Measurements from ENCODE around the gene GPSM1.

GPSM1 gene

GRCh38 chr9:136355616-136356557 is 28.5 kb downstream of the GPSM1 start:
- no peak overlapping the region for H3K27ac ChIP-seq
- no peak for TF ChIP-seq CTCF (IDR thresholded peaks at IDR 0.05)
- TF ChIP-seq ZFX (IDR thresholded peaks at IDR 0.05; ENCODE audit: borderline replicate concordance), result no peak

GRCh38 chr9:136357202-136357725 is 29.9 kb downstream of the GPSM1 start:
- no peak for TF ChIP-seq CTCF (IDR thresholded peaks at IDR 0.05)
- no peak for TF ChIP-seq ZFX (IDR thresholded peaks at IDR 0.05; ENCODE audit: borderline replicate concordance)
- H3K27ac ChIP-seq, result no peak overlapping the region

- TF ChIP-seq ZFX (IDR thresholded peaks at IDR 0.05; ENCODE audit: borderline replicate concordance) (no peak), CTCF (IDR thresholded peaks at IDR 0.05) (no peak)
- H3K27ac ChIP-seq, result no peak overlapping the region
Measured at GRCh38 chr9:136358016-136358415, 30.7 kb downstream of the GPSM1 start.

GRCh38 chr9:136358888-136359287 is 31.5 kb downstream of the GPSM1 start:
- no peak overlapping the region for H3K27ac ChIP-seq
- TF ChIP-seq ZFX (IDR thresholded peaks at IDR 0.05; ENCODE audit: borderline replicate concordance) (no peak), CTCF (IDR thresholded peaks at IDR 0.05) (no peak)

DNA sequence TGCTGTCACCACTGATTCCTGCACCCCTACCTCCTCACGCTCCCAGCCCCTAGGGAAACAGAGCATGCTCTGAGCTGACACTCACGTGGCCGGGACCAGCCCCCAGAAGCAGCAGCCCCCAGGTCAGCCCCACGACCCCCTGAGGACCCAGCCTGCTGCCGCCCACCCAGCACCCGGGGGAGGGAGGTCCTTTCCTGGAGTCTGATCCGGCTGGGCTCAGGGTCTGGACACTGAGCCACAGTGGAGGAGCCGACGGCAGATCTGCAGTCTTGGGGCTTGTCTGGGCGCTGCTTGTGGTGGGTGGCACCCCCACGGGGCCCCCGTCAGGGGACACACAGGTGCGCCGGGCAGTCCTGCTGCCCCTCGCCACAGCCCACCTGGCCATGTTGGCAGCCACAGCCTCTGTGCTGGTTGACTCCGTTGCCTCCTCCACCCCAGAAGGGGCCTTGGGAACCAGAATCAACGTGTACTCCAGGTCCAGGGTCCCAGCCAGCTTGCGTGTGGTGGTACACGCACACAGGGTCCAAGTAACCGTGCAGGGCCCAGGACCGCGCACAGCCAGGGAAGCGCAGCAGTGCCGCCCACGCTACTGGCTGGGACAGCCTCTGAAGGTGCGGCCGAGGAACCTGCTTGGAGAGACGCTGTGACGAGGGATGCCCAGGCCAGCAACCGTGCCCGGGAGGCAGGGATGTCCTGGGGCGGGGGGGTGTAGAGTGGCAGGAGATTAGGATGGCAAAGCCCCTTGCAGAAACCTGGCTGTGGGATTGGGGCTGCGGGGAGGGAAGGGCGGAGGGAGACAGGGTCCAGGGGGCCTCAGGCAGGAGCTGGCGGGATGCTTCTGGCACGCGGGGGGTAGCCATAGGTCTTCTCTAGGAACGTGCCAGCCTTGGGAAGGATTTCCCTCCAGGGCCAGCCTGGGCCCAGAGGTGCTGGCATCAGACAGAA is 32.7 kb downstream of the GPSM1 start:
- TF ChIP-seq ZFX (IDR thresholded peaks at IDR 0.05; ENCODE audit: borderline replicate concordance) (no peak), CTCF (IDR thresholded peaks at IDR 0.05) (no peak)
- H3K27ac ChIP-seq, result no peak overlapping the region

DNA sequence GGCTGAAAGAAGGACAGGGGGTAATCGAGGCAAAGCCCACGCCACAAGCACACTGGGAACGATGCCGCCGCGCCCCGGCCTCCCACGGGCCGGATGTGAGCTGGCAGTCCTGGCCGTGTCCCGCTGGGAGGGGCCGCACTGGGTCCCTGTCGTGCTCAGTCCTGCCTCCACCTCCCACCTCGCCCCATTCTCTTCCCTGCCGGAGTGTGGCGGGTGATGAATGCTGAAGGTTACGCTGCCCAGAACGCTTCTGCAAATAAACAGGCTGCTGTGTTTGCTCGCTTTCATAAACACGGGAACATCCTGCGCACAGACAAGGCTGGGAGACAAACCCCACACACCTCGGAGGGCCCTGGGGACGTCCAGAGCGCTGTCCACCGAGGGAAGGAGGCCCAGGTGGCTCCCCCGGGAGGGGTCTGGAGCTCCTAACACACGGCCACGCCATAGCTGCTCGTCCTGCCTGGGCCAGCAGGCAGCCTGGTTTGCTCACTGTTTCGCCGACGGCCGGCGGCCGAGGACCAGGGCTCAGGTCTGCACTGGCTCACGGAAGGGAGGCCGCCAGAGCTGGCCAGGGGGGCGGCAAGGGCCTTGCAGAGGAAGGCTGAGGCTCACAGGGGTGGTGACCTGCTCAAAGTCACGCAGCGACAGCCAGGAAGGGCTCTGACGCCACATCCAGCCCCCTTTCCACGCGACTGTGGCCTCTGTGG is 33.9 kb downstream of the GPSM1 start:
- TF ChIP-seq CTCF (IDR thresholded peaks at IDR 0.05), result no peak
- TF ChIP-seq ZFX (IDR thresholded peaks at IDR 0.05; ENCODE audit: borderline replicate concordance), result no peak
- H3K27ac ChIP-seq, result no peak overlapping the region

All from 22Rv1 (cell line).